Fibroblast of villous mesenchyme (primary cell): ENCODE measurements around the gene SHH. TPM values are rescaled to one million over a fixed set of nuclear protein-coding genes. Genes with fewer than 3 reads are reported as not detected.

Experiments
- DNase-seq: peaks from one replicate; pipeline ENCODE4 v3.0.0-alpha.2; 2010; ENCODE audit warnings: low read depth
- H3K4me3 ChIP-seq: 2 replicates; pipeline ENCODE4 v1.5.1; 2011; ENCODE audit warnings: low read depth, mild to moderate bottlenecking, low read length
- CTCF ChIP-seq: IDR thresholded peaks from 2 replicates; pipeline ENCODE4 v1.5.1; 2012; ENCODE audit warnings: low read depth, mild to moderate bottlenecking, low read length; ENCODE audit not compliant: insufficient read depth
- total RNA-seq: library from RNA; depleted of rRNA; stranded (reverse); fragments of >200 nt; gene quantifications from 2 replicates; pipeline ENCODE4 v1.2.3, GENCODE V29; 2012

The SHH gene
- total RNA-seq, 1 donor = not detected

- DNase-seq = no peak
- H3K4me3 ChIP-seq = no peak overlapping the region
- TF ChIP-seq CTCF = no peak
Observed at GRCh38 chr7:155758348-155758747, 53.9 kb downstream of the SHH start.

- TF ChIP-seq CTCF = no peak
- no peak for DNase-seq
- H3K4me3 ChIP-seq = no peak overlapping the region
Observed at GRCh38 chr7:155756322-155756721, 55.9 kb downstream of the SHH start.

- no peak for TF ChIP-seq CTCF
- DNase-seq = no peak
Observed at GRCh38 chr7:155755026-155755425, 57.2 kb downstream of the SHH start.

GRCh38 chr7:155754165-155754564 lies 58.1 kb downstream of the SHH start:
- no peak overlapping the region for H3K4me3 ChIP-seq
- no peak for TF ChIP-seq CTCF
- no peak for DNase-seq

More at GRCh38 chr7:155755026-155755425, 57.2 kb downstream of the SHH start:
- no peak overlapping the region for H3K4me3 ChIP-seq

- H3K4me3 ChIP-seq = no peak overlapping the region
- no peak for TF ChIP-seq CTCF
Observed at GRCh38 chr7:155753446-155753965, 58.8 kb downstream of the SHH start.

GRCh38 chr7:155752756-155753445 lies 59.4 kb downstream of the SHH start:
- no peak overlapping the region for H3K4me3 ChIP-seq
- TF ChIP-seq CTCF = no peak
- DNase-seq = no peak

More at GRCh38 chr7:155753446-155753965, 58.8 kb downstream of the SHH start:
- no peak for DNase-seq
